Measurements from ENCODE around the gene TRANK1.

GRCh38 chr3:36969085-36969484, 24.2 kb upstream of the TRANK1 start:
- no peak for TF ChIP-seq CTCF (IDR thresholded peaks at IDR 0.05; ENCODE audit: insufficient read depth, low read length)
- TF ChIP-seq POLR2AphosphoS5 (IDR thresholded peaks at IDR 0.05; ENCODE audit: low read depth), result no peak
- TF ChIP-seq REST (IDR thresholded peaks at IDR 0.05; ENCODE audit: insufficient replicate concordance, low read depth), result no peak
- TF ChIP-seq SPI1 (IDR thresholded peaks at IDR 0.05; ENCODE audit: borderline replicate concordance, low read depth), result no peak
- TF ChIP-seq GABPA (IDR thresholded peaks at IDR 0.05; ENCODE audit: low read depth), result no peak
